ENCODE results near the gene KLHL35.
"Not testable (repeated sequence)": the region's sequence is repeated elsewhere in the genome, so short reads cannot be mapped to it uniquely, and the experiment has no call there.

The KLHL35 gene

GRCh38 chr11:75387736-75388294, 45.2 kb downstream of the KLHL35 start:
- DNase-seq: no peak

- DNase-seq: no peak
These were observed 45.9 kb downstream of the KLHL35 start for GRCh38 chr11:75386942-75387630.

- peak; percentile 79 for DNase-seq
These were observed 48.4 kb downstream of the KLHL35 start for GRCh38 chr11:75384438-75385080.

GRCh38 chr11:75383246-75383645, 49.8 kb downstream of the KLHL35 start:
- no peak for DNase-seq

GRCh38 chr11:75380716-75381420, 52.1 kb downstream of the KLHL35 start:
- DNase-seq: no peak

GRCh38 chr11:75380245-75380644, 52.8 kb downstream of the KLHL35 start:
- no peak for DNase-seq

- not testable (repeated sequence) for DNase-seq
These were observed 54.2 kb downstream of the KLHL35 start for GRCh38 chr11:75378776-75379175.

- no peak for DNase-seq
These were observed 56.8 kb downstream of the KLHL35 start for GRCh38 chr11:75376175-75376574.

GRCh38 chr11:75375626-75376025, 57.4 kb downstream of the KLHL35 start:
- no peak for DNase-seq

- no peak for DNase-seq
These were observed 58.4 kb downstream of the KLHL35 start for GRCh38 chr11:75374646-75375045.

- no peak for DNase-seq
These were observed 59.8 kb downstream of the KLHL35 start for GRCh38 chr11:75373201-75373600.
